ENCODE measurements around the gene VSNL1.

GRCh38 chr2:17584689-17585088, 44.2 kb downstream of the VSNL1 start:
- TF ChIP-seq EZH2 (IDR thresholded peaks at IDR 0.05; ENCODE audit: low read depth, unreplicated experiment) = no peak
- TF ChIP-seq EZH2phosphoT487 (IDR thresholded peaks at IDR 0.05; ENCODE audit: unreplicated experiment) = no peak

Measured in GM23338 (cell line).